ENCODE measurements around the gene MSANTD2.

Gene MSANTD2

DNA sequence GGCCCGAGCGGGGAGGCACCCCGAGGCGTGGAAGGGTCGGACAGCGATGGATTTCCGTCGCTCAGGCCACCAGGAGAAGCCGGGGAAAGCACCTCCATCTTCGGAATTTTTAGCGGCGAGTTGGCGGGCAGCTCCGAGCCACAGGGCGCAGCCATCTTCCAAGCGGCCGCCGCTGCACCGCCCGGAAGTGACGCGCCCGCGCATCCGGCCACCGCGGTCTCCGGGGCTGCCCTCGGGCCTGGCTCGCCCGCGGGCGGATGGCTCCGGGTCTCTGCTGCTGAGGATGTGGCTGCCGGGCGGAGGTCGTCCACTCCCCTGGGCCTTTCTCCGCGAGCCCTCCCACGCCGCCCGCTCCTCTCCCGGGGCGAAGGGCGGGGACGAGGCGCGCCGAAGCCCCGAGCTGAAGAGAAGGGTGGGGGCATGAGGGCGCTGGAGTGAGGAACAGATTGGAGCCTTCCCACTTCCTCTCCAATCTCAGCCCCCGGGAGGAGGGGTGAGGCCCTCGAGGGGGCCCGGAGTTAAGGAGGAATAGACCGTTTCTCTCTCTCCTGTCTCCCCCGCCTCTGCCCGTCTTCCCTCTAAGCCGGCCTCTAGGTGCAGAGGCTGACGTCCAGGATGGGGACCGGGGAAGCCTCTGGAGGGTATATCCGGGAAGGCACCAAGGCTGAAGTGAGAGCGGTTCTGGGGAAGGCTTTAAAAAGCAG is at the start of gene MSANTD2:
MSANTD2 (minus strand) TSS at position 181 of the 704 bp plus-strand sequence; CDS start at position 155, 26 bp downstream.
- no peak for DNase-seq

DNA sequence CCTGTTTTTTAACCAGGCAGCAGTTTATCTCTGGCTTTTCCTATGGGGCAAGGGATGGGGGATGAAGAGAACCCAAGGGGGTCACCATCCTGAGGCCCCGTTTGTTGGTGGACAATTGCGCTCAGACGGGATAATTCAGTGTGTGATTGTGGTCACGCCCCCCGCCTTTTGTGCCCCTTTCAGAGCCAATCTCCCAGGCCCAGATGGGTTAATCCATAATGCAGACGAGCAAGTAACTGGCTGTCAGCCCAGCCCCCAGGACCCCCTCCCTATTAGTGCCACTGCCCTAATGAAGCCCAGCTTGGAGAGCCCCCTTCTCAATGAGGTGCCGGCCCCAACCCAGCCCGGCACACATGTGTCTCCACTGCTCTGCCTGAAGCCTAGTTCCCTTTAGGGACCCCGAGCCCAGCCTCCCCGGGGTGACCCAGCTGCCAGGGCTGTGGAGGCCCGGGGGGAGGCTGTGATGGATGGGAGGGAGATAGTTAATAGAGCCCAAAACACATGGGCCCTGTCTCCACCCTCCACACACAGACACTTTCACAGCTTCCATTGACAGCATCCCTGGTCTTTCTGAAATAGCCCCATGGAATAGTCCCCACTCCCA is 46.0 kb upstream of the MSANTD2 start:
- no peak for DNase-seq

DNA sequence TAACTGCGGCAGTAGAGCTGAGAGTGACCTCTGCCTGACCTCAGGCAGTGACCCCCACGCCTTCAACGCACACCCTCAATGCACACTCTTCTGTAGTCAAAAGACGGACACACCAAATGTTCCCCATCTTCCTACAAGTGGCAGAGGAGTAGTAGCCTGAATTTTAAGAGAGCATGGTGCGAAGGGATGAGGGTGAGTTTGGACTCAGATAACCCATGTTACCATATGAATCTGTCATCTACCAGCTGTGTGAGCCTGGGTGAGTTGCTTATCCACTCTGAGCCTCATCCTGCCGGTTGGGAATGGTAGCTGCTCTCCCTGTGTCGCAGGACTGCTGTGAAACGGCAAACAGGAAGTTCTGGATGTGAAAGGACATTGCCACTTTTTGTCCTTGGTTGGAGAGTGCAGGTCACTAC is 44.5 kb upstream of the MSANTD2 start:
- DNase-seq, result no peak

DNA sequence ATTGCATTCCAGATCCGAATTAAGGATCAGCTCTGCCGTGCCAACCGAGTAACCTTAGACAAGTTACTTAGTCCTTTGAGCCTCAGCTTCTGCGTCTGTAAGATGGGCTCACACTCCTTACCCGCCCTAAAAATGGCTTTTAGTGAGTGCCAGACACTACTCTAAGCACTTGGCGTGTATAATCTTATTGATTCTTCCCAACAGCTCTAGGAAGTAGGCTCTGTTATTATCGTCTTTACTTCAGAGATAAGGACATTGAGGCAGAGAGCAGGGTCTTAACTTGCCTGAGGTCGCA is 43.4 kb upstream of the MSANTD2 start:
- DNase-seq, result no peak

DNA sequence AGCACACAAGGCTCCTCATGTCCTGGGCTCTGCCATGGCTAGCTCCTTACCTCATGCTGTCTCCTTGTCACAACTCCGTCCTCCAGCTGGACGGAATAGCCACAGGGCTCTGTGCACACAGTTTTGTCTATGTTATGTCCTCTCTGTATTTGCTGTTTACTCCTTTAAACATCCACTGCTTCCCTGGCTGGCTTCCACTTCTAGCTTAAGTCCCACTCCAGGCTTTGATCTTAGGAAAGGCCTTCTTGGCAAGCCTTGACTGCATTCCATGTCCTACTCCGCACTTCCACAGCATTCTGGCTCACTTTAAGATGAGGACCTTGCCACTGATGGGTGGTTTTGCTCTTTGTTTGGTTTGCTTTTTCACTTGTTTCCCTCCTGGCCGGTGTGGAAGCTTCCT is 42.1 kb upstream of the MSANTD2 start:
- DNase-seq, result no peak

DNA sequence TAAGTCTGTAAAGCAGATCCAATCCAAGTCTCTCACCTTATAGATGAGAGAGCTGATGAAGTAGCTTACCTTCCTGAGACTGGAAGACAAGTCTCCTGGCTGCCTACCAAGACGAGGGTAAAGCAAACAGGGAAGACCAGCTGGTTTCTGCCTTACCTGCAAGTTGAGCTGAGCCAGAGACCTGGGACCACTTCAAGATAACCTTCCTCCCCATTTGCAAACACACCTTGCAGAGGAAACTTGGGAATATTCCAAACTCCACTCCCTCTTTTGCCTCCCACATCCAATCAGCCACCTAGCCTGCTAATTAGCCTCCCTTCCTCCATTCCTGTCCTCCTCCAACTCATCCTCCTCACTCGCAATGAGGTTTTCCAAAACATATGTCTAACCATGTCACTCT is 41.6 kb upstream of the MSANTD2 start:
- no peak for DNase-seq

DNA sequence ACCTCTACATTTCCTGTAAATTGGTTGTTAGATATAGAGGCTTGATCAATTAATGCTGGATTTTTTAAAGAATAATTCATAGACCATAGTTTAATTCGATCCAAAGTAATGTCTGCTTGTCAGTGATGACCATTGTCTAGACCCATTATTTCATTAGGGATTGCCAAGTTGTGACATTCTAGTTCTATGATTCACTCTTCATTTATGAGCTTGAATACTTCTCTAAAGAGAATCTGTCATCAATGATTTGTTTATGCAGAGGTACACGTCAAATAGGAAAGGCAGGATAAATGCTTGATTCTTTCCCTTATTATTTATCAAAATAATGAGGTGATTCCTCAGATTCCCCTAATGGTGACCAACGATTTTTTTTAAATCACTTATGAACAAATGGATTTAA is 41.0 kb upstream of the MSANTD2 start:
- DNase-seq, result no peak

DNA sequence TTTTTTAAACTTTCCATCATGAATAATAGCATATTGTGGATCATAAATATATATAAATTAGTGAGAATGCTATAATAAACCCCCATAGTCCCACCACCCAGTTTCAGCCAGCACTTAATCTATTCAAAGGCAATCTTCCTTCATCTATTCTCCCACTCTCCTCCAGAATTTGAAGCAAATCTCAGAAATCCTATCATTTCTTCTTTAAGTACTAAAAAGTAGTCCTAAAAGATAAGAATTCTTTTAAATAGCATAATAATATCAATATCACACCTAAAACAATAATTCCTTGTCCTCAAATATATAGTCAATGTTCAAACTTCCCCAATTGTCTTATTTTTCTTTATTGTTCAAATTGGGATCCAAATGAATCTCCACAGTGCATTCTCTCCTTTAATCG is 40.5 kb upstream of the MSANTD2 start:
- no peak for DNase-seq

DNA sequence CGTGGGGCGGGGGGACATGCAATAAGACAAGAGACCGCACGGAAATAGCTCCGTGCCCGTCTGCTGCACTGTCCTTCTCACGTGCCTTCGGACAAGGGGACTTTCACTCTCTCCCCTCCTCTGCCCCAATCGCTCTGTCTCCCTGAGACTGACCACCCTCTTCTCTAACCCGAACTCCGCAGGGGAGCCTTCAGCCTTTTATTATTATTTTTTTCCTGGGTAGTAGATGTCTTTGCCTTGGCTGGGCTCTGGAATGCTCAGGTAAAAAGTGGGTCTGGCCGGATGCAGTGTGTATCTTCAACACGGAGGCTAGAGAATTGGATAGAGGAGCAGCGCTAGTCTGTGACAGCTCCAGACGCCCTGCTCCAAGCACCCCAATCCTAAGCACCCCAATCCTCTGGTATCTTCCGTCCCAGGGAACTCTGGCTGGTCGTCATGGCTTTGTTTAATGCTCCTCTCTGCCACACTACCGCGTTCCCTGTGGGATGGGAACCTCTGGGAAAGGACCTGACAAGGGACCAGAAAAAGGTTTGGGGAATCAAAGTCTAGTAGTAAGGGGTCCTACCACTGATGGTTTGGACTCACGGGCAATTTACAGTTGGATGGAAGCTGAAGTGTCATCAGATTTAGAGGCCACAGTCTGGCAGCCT is 39.9 kb upstream of the MSANTD2 start:
- no peak for DNase-seq

DNA sequence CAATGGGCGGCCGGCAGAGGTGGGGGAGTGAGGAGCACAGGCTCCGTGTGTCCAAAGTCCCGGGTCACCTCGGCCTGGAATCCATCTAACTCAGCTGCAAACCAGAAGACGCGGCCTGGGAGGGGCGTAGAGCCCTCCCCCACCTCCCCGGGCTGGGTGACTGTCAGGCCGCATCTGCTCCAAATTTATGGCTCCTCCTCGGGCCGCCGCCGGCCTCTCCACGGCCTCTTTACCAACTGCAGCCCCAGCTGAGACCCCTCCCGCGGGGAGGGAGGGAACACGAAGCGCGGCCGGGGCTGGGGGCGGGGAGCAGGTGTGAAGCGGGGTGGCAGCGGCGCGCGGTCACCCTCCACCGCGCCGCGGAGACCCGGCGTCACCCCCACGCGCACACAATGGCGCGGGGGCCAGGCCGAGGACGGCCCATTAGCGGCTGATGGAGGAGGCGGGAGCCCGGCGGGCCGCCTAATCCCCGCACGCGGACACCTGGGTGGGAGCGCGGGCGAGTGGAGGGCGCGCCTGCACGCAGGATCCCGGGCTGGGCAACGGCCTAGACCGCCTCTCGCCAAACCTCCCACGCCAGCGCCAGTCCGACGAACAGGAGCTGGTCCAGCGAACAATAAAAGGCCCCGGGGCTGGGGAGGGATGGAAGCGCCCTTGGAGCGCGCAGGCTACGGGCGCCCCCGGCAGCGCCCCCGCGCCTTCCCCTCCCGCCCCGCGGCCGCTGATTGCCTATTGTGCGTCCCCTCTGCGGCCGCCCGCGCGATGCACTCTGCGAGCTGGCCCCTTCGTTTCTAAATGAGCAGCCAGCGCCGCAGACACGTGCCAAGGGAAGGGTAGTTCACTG is 39.1 kb upstream of the MSANTD2 start:
- no peak for DNase-seq

DNA sequence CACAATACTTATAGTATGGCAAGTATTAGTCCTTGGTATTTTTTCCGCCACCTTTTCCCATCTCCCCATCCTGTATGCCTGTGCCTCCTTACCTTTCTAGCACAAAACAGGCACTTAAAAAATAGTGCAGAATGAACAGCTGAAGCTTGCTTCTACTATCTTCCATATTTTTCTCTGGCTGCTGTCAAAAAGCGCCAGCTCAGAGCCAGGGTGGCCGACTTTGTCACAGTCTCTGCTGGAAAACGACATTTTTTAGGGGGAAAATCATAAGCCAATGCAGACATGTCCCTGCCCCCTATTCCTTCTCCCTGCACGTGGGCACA is 38.6 kb upstream of the MSANTD2 start:
- DNase-seq, result no peak

DNA sequence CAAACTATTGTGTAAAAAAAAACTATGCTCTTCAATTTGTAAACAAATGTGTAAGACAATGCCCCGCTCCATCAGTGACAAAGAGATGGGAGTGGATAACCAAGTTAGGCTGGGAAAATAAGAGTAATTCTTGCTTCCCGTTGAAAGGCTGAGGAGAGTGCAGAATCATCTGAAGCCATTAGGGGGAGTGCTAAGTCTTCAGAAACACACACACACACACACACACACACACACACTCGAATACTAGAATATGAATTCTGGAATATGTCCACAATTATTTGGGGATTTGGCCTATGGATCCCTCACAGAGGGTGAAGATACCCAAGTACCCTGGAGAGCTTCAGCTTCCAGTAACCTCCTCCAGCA is 37.3 kb upstream of the MSANTD2 start:
- no peak for DNase-seq

DNA sequence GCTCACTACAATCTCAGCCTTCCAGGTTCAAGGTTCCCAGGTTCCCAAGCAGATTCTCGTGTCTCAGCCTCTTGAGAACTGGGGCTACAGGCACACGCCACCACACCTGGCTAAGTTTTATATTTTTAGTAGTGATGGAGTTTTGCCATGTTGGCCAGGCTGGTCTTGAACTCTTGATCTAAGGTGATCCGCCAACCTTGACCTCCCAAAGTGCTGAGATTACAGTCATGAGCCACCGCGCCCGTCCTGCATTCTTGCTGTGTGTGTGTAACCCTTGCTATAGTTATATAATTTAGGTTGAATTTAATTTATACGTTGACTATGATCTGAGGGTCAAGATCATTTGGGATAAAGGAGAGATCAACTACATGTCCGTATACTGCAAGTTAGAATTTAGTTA is 35.7 kb upstream of the MSANTD2 start:
- no peak for DNase-seq

DNA sequence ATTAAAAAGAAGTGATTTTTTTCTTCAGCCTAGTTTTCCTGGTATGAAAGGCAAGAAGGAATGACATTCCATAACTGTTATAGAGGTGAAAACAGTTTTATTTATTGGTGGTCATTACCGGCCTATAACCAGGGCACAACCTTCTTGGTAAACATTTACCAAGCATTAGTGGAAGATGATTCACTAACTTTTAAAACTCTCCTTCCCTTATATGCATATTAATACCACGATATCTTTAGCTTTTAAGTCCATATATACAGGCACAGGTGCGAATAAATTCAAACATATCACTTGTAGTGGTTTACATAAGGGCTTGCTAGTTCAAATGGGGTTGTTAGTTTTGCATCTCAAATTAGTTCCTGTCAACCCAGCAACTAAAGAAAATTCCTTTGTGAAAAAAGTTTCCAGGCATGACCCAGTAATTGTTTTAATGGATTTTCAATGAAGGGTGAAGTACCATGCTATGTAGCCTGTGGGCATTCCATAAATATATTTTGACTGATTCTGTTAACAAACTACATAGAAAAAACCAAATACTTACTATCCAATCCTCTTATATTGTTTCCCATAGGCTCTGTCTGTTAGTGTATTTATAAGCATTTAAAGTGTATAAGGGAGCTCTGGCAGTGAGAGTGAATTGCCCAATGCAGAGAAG is 34.4 kb upstream of the MSANTD2 start:
- no peak for DNase-seq

DNA sequence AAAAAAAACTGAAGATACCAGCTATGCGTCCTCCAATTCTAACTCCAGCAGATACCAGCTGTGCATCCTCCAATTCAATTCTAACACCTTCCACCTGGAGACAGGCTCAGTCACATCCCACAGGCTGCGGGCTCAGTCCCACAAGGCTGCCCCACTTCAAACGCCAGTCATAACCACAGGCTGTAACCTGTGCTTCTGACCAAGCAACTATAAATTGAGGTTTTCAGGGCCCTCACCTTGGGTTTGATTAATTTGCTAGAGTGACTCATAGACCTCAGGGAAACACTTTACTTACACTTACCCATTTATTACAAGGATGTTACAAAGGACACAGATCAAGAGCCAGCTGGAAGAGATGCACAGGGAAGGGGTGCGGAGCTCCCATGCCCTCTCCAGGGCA is 32.4 kb upstream of the MSANTD2 start:
- no peak for DNase-seq

DNA sequence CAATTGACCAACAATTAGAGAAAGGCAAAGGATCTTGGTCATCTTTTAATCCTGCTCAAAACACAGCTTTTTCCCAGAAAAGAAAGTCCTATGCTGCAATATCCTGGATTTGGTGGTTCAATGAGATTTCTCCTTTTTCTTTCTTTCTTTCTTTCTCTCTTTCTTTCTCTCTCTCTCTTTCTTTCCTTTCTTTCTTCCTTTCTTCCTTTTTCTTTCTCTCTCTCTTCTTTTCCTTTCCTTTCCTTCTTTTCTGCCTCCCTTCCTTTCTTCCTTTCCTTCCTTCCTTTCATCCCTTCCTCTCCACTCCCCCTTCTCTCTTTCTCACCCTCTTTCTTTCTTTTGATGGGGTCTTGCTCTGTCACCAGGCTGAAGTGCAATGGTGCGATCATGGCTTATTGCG is 31.7 kb upstream of the MSANTD2 start:
- DNase-seq, result no peak

DNA sequence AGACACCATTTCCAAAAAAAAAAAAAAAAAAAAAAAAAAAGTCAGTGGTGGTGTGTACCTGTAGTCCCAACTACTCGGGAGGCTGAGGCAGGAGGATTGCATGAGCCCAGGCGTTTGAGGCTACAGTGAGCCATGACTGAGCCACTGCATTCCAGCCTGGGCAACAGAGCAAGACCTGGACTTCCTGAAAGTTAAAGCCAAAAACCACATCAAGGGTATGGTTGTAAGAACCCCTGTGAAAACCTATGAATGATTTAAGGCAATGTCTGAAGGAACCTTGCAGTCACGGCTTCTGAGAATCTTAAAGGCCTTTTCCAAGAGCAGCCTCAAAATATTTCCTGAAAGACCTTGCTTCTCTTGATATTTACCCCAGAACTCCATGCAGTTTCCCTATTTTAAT is 30.5 kb upstream of the MSANTD2 start:
- no peak for DNase-seq

DNA sequence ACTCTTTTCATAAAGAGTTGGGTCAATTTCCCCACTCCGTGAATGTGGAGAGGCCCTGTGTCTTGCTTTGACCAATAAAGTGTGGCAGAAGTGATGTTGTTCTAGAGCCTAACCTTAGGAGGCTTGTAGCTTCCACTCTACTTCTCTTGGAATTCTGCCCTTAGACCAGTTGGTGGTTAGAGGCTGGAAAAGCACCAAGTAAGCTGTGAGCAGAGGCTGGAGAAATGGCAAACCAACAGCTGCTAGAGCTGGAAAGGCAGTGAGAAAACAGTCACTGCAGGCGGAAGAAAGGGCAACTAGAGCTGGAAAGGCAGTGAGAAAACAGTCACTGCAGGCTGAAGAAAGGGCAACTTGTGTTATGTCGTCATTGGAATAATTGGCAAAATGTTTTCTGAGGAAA is 29.8 kb upstream of the MSANTD2 start:
- no peak for DNase-seq

DNA sequence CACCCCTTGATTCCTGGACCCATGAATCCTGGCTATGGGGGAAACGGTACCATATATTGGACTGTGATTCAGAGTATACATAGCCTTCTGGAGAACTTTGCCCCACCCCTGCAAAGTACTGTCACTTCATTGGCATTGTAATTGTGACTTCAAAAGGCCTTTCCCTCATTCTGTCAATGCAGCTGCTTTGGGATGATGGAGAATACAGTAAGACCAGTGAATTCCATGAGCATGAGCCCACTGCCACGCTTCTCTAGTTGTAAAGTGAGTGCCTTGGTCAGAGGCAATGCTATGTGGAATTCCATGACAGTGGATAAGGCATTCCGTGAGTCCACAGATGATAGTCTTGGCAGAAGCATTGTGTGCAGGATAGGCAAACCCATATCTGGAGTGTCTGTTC is 25.7 kb upstream of the MSANTD2 start:
- DNase-seq, result no peak

DNA sequence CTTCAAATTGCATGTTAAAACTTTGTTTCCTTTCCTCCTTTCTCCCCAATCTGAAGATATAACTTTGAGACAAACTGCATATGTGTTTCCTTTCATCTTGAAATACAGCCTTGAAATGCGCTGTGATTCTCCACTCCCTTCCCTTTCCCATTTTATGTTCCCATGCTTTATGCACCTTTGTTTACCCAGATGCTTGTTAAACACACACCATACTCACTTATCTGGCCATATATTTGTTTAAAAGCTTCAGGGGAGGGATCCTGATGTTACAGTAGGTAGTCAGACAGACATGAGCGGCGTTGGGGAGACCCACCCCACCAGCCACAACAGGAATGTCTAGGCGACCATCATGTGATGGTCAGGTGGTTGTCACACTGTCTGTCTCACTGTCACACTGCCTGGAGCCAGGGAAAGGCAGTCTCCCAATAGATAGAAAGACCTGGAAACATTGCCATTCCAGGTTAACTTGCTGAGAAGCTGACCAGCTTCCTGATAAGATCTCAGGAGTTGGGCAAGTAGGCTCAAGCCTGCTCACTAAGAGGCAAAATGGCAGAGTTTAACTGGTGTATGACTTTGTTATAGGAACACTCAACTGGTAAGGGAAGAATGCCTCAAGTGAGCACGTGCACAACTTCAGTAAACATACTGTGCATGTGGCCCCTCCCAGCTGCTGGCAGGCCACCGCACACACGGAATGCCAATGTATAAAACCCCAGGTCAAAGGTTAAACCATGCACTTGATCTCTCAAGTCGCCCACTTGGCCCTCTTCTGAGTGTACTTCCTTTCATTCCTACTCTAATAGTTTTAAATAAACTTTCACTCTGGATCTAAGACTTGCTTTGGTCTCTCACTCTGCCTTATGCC is 23.5 kb upstream of the MSANTD2 start:
- DNase-seq, result no peak

DNA sequence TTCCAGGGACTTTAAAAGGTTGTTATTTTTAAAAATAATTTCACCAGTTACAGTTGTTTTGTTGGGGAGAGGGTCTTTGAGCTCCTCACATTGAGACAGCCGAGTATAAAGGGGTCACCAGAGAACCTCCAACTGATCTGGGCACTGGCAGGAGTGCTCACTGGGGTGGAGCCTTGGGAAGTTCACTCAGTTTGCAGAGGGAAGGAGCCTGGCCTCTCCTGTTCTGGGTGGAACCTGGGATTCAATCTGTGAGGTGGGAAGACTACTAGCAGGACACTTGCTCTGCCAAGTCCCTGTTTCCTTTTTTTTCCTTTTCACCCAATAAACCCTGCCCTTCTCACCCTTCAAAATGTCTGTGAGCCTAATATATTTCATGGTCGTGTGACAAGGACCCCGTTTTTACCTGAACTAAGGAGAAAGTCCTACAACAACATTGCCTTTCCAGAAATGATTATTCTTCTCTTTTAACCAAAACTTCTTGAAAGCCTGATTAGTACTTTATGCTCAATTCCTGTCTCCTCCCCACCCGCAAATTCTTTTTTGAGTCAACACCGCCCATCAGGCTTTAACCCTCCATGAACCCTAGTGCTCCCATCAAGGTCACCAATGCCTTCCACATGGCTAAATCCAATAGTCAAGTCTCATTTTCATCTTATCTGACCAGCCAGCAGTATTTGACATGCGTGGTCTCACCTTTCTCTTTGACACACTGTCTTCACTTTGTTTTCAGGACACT is 22.0 kb upstream of the MSANTD2 start:
- no peak for DNase-seq

DNA sequence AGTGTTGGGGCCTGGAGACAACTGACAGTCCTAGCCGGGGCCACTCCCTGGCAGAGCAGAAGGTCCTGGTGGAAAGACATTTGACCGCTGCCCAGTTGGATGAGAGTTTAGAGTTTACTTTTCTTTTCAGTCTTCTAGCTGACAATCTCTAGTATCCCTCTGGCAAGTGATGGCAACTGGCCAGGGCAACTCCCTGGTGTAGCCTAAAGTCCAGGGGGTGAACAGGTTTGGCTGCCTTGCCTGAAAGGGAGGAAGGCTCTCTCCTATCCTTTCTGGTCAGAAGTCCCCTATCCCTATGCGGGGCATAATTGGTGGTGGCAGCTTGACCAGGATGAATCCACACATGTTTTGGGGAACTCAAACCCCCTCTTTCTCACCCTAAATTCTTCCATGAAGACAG is 16.8 kb upstream of the MSANTD2 start:
- DNase-seq, result no peak

Data from NCI-H1048 (cell line).